Kasumi-1 (cell line): ENCODE data around the gene REPS2.
A peak's percentile ranks its signal among the peaks of the same experiment; 100 is the strongest.
"Not testable (repeated sequence)": the region's sequence is repeated elsewhere in the genome, so short reads cannot be mapped to it uniquely, and the experiment has no call there.

ENCODE experiments used
- DNase-seq, 2 experiments: peaks; one replicate each; lab custom pipeline; 2025; lab: John Stamatoyannopoulos, UW

REPS2 gene

GRCh38 chrX:16963216-16963615 lies 16.8 kb downstream of the REPS2 start:
- no peak for DNase-seq

GRCh38 chrX:16964976-16965375 lies 18.5 kb downstream of the REPS2 start:
- not testable (repeated sequence) for DNase-seq

GRCh38 chrX:16966752-16967448 lies 20.4 kb downstream of the REPS2 start:
- no peak for DNase-seq

- not testable (repeated sequence) for DNase-seq
These were observed 22.3 kb downstream of the REPS2 start for GRCh38 chrX:16968753-16969152.

- DNase-seq: no peak
These were observed 24.5 kb downstream of the REPS2 start for GRCh38 chrX:16970977-16971376.

- no peak for DNase-seq
These were observed 25.2 kb downstream of the REPS2 start for GRCh38 chrX:16971694-16972093.

- no peak for DNase-seq
These were observed 28.8 kb downstream of the REPS2 start for GRCh38 chrX:16975233-16975632.

- DNase-seq: no peak
These were observed 31.3 kb downstream of the REPS2 start for GRCh38 chrX:16977771-16978170.

GRCh38 chrX:16978193-16978984 lies 31.9 kb downstream of the REPS2 start:
- no peak for DNase-seq

- DNase-seq: no peak
These were observed 32.8 kb downstream of the REPS2 start for GRCh38 chrX:16979226-16979625.

- no peak for DNase-seq
These were observed 34.8 kb downstream of the REPS2 start for GRCh38 chrX:16981209-16981608.

GRCh38 chrX:16981980-16982379 lies 35.5 kb downstream of the REPS2 start:
- DNase-seq: no peak

GRCh38 chrX:16983051-16983450 lies 36.6 kb downstream of the REPS2 start:
- no peak for DNase-seq

GRCh38 chrX:16985286-16985685 lies 38.8 kb downstream of the REPS2 start:
- DNase-seq: no peak

GRCh38 chrX:16986169-16986568 lies 39.7 kb downstream of the REPS2 start:
- no peak for DNase-seq

GRCh38 chrX:16989750-16990149 lies 43.3 kb downstream of the REPS2 start:
- DNase-seq: no peak

- no peak for DNase-seq
These were observed 44.4 kb downstream of the REPS2 start for GRCh38 chrX:16990839-16991238.

GRCh38 chrX:16992445-16992844 lies 46.0 kb downstream of the REPS2 start:
- no peak for DNase-seq

GRCh38 chrX:16992951-16993350 lies 46.5 kb downstream of the REPS2 start:
- no peak for DNase-seq

- DNase-seq: peak in 1 of 2 experiments; percentile 1
These were observed 47.4 kb downstream of the REPS2 start for GRCh38 chrX:16993791-16994318.

- no peak for DNase-seq
These were observed 48.3 kb downstream of the REPS2 start for GRCh38 chrX:16994736-16995135.

- no peak for DNase-seq
These were observed 50.9 kb downstream of the REPS2 start for GRCh38 chrX:16997313-16997712.

- no peak for DNase-seq
These were observed 52.8 kb downstream of the REPS2 start for GRCh38 chrX:16999275-16999674.
